Transverse colon (tissue), 4 donors: ENCODE measurements around the gene RNF166. TPM values are rescaled to one million over a fixed set of nuclear protein-coding genes. Genes with fewer than 3 reads are reported as not detected.

ENCODE experiments used
- DNase-seq: peaks from one replicate; pipeline ENCODE4 v3.0.0-alpha.2; 2019
- H3K27ac ChIP-seq, 4 donors: fragments of 200-600 bp; sonication (generic); 2 replicates each; pipeline ENCODE4 v1.5.1; 2016 to 2018; ENCODE audit warnings: inconsistent platforms in 4 of 4
- H3K27me3 ChIP-seq: fragments of 200-600 bp; sonication (generic); 2 replicates; pipeline ENCODE4 v1.5.1; 2017; ENCODE audit warnings: inconsistent platforms
- H3K36me3 ChIP-seq, 4 donors: fragments of 200-600 bp; sonication (generic); 2 replicates each; pipeline ENCODE4 v1.5.1; 2017 to 2019; ENCODE audit warnings: inconsistent platforms in 4 of 4
- H3K4me1 ChIP-seq, 4 donors: fragments of 200-600 bp; sonication (generic); 2 replicates each; pipeline ENCODE4 v1.5.1; 2017 to 2020; ENCODE audit warnings: inconsistent platforms in 4 of 4
- H3K4me3 ChIP-seq, 4 donors: fragments of 200-600 bp; sonication (generic); 1 replicate in 1 of 4; 2 replicates in 3 of 4; pipeline versions ENCODE4 v1.5.1 to v1.6.1; 2017 to 2019; ENCODE audit warnings: inconsistent platforms in 4 of 4
- H3K9me3 ChIP-seq, 2 donors: fragments of 200-600 bp; sonication (generic); 2 replicates each; pipeline ENCODE4 v1.5.1; 2017 to 2019; ENCODE audit warnings: inconsistent platforms in 2 of 2
- EP300 ChIP-seq: sonication (generic); formaldehyde crosslinking; IDR thresholded peaks from one replicate; pipeline ENCODE4 v1.6.1; 2017; ENCODE audit warnings: antibody characterized with exemption, low read depth
- POLR2A ChIP-seq: fragments of 450-650 bp; IDR thresholded peaks from one replicate; pipeline ENCODE4 v1.6.1; 2016; ENCODE audit warnings: antibody characterized with exemption, mild to moderate bottlenecking, moderate library complexity
- POLR2AphosphoS5 ChIP-seq, 3 donors: sonication (generic); formaldehyde crosslinking; IDR thresholded peaks; one replicate each; pipeline ENCODE4 v1.6.1; 2016; ENCODE audit warnings: antibody characterized with exemption in 3 of 3
- WGBS, 2 donors: methylation state at CpG; one replicate each; pipeline ENCODE4 v1.1.5; 2018; ENCODE audit warnings: low coverage in 1 of 2; 5-methylcytosine and 5-hydroxymethylcytosine counted together
- in situ Hi-C, 4 donors: fragments of 200-750 bp; cut with MboI; loops; one replicate each; pipeline versions ENCODE4 v1.15.0 to v1.15.1; 2017; ENCODE audit warnings: low sequenced_read_pairs in 3 of 4, low pct_ligation_motif_present in 1 of 4, low pct_unique_long_range_greater_than_20kb in 1 of 4
- intact Hi-C: fragments of 100-400 bp; cut with DNase I; formaldehyde crosslinking; loops from one replicate; pipeline ENCODE4 v1.15.1; 2023; ENCODE audit warnings: low total_unique reads
- total RNA-seq, 4 donors: library from RNA; depleted of rRNA; stranded (reverse); fragments of >200 nt; gene quantifications; one replicate each; pipeline ENCODE4 v1.1.0, GENCODE V29; 2016
- TF ChIP-seq, protein P1 (sequence below), 5 experiments: fragments of 200-600 bp in 3 of 5; fragments of 450-650 bp in 2 of 5; sonication (generic) in 3 of 5; IDR thresholded peaks; 1 replicate in 2 of 5; 2 replicates in 3 of 5; pipeline ENCODE4 v1.5.1; 2016 to 2017; ENCODE audit warnings: antibody characterized with exemption in 5 of 5, inconsistent platforms in 3 of 5, mild to moderate bottlenecking in 2 of 5, moderate library complexity in 1 of 5

The RNF166 gene
- total RNA-seq, 4 donors from 2014 or later: 10.3 to 15.3 (median 14.4) TPM

DNA sequence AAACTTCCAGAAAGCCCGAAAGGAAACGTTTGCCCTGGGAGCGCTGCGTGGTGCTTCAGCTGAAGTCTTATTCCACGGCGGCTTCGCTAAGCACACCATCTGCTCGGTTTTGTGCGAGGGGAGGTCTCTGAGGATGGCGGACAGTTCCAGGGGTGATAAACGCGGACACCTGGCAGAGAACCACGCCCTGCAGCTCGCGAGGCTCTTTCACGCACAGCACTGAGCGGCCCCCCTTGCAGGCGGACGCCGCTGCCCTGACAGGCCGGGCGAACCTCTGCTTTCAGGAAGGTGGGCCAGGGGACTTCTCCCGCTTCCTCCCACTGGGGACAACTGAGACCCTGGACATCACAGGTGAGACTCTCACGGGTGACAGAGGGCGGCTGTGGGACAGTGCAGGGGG lies 47.0 kb downstream of the RNF166 start:
- TF ChIP-seq POLR2A: no peak
- no peak for TF ChIP-seq EP300
- TF ChIP-seq, protein P1, sequence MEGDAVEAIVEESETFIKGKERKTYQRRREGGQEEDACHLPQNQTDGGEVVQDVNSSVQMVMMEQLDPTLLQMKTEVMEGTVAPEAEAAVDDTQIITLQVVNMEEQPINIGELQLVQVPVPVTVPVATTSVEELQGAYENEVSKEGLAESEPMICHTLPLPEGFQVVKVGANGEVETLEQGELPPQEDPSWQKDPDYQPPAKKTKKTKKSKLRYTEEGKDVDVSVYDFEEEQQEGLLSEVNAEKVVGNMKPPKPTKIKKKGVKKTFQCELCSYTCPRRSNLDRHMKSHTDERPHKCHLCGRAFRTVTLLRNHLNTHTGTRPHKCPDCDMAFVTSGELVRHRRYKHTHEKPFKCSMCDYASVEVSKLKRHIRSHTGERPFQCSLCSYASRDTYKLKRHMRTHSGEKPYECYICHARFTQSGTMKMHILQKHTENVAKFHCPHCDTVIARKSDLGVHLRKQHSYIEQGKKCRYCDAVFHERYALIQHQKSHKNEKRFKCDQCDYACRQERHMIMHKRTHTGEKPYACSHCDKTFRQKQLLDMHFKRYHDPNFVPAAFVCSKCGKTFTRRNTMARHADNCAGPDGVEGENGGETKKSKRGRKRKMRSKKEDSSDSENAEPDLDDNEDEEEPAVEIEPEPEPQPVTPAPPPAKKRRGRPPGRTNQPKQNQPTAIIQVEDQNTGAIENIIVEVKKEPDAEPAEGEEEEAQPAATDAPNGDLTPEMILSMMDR (IDR thresholded peaks at IDR 0.05): no peak
- TF ChIP-seq POLR2AphosphoS5 (IDR thresholded peaks at IDR 0.05): no peak
- Histone ChIP-seq H3K4me3 (no peak overlapping the region), H3K27ac (no peak overlapping the region), H3K9me3 (no peaks in the 10 kb centered on the region), H3K36me3 (peaks cover 0 to 7% (median 0%) of the 10 kb centered on the region in 4 donors), H3K4me1 (peaks cover 0 to 24% (median 13%) of the 10 kb centered on the region in 4 donors), H3K27me3 (no peaks in the 10 kb centered on the region)
- in situ Hi-C loops: no loop called here
- no peak for DNase-seq
- intact Hi-C loops: no loop called here
- 94% methylated on average over 25 of the region's 25 CpGs; no CpG with 5 or more reads in 1 of the 2 donors for WGBS, 2 donors

DNA sequence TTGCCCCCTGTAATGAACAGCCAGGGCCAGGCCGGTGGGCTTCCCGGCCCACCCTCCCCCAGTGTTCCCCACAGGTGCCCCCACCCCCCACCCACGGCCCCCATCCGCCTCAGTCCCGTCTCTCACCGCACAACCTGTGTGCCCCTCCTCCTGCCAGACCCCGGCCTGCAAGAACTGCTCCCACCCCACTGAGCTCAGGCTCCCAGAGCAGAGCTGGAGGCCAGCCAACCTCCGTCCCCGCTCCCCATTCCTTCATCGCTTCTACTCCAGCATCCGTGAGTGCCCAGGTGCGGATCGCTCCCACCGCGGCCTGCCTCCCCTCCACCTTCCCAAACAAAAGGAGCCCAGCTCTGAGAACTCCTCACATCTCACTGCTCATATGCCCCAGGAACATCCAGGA lies 47.5 kb downstream of the RNF166 start:
- Histone ChIP-seq H3K9me3 (no peaks in the 10 kb centered on the region), H3K27ac (no peak overlapping the region), H3K27me3 (no peaks in the 10 kb centered on the region), H3K4me1 (peaks cover 0 to 19% (median 9%) of the 10 kb centered on the region in 4 donors), H3K36me3 (peaks cover 0 to 7% (median 0%) of the 10 kb centered on the region in 4 donors), H3K4me3 (no peak overlapping the region)
- WGBS, 2 donors: 95% methylated on average over 15 of the region's 15 CpGs; no CpG with 5 or more reads in 1 of the 2 donors
- in situ Hi-C loops: no loop called here
- DNase-seq: no peak
- intact Hi-C loops: no loop called here
- no peak for TF ChIP-seq POLR2AphosphoS5 (IDR thresholded peaks at IDR 0.05)
- TF ChIP-seq, protein P1 (IDR thresholded peaks at IDR 0.05): no peak
- no peak for TF ChIP-seq EP300

DNA sequence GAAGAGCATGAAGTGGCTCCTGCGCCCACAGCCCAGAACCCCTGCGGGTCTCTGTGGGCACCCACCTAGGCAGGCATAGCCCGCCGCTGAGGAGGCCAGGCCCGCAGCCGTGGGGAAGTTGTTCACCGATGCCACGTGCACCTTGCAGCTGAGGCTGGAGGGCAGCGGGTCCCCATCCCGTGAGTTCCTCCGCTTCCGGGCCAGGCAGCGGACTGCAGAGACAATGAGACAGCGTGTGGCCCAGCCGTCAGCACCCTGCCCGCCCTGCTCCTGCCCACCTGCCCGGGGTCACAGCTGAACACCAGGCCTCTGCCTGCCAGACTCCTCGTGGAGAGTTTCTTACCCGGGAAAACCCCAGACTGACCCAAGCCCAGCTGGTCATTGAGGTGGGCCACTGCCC lies 48.8 kb downstream of the RNF166 start:
- intact Hi-C loops: no loop called here
- 91% methylated on average over 15 of the region's 19 CpGs; no CpG with 5 or more reads in 1 of the 2 donors for WGBS, 2 donors
- no peak for DNase-seq
- Histone ChIP-seq H3K9me3 (no peaks in the 10 kb centered on the region), H3K4me1 (peaks cover 0 to 18% (median 8%) of the 10 kb centered on the region in 4 donors), H3K27ac (no peak overlapping the region), H3K4me3 (no peak overlapping the region), H3K36me3 (peaks cover 0 to 7% (median 0%) of the 10 kb centered on the region in 4 donors), H3K27me3 (no peaks in the 10 kb centered on the region)
- no peak for TF ChIP-seq EP300
- no peak for TF ChIP-seq POLR2A
- TF ChIP-seq POLR2AphosphoS5 (IDR thresholded peaks at IDR 0.05): no peak
- TF ChIP-seq, protein P1 (IDR thresholded peaks at IDR 0.05): no peak
- in situ Hi-C loops: no loop called here

DNA sequence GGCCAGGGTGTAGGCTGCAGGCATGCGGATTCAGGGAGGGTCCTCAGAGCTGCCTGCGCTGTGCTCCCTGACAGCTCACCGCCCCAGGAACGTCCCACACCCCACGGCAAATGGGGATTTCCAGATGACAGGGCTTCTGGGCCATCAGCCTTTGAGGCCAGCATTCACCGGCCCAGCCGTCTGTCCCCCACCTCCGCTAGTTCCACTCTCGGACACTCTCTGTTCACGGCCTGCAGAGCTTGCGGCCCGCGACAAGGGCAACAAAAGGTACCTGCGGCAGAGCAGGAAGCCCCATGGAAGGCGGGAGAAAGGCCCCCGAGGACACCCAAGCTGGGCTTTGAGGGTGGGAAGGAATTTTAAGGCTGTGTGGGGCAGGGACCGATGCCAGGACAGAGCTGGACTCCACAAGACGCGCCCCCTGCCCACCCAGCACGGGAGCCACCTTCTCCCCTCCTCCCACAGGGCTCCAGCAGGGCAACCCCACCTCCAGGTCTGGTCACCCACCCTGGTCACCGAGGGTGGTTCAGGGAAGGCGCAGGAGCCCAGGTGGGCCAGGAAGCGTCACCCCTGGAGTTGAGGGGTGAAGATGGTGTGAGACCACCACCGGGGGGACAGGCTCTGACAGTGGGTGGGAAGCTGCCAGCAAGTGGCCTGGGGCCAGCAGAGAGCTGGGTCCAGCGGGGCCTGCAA lies 49.8 kb downstream of the RNF166 start:
- no peak for TF ChIP-seq POLR2A
- TF ChIP-seq, protein P1 (IDR thresholded peaks at IDR 0.05): no peak
- no peak for TF ChIP-seq EP300
- no peaks in the 10 kb centered on the region for H3K9me3 ChIP-seq
- 85% methylated on average over 25 of the region's 25 CpGs; no CpG with 5 or more reads in 1 of the 2 donors for WGBS, 2 donors
- in situ Hi-C loops (no loop called here), intact Hi-C loops (no loop called here)
- no peak overlapping the region for H3K27ac ChIP-seq
- peaks cover 0 to 15% (median 6%) of the 10 kb centered on the region in 4 donors for H3K4me1 ChIP-seq
- H3K36me3 ChIP-seq: peaks cover 0 to 7% (median 0%) of the 10 kb centered on the region in 4 donors
- H3K27me3 ChIP-seq: no peaks in the 10 kb centered on the region
- DNase-seq: no peak
- H3K4me3 ChIP-seq: no peak overlapping the region
